GM23338 (cell line): ENCODE data around the gene TP73. TPM values are rescaled to one million over a fixed set of nuclear protein-coding genes. Genes with fewer than 3 reads are reported as not detected.

Experiments used
- ATAC-seq: fragments of 200-7000 bp; cut with Tn5 transposase; 3 replicates; pipeline ENCODE4 v1.9.1; 2020
- DNase-seq: peaks from one replicate; pipeline ENCODE4 v3.0.0-alpha.2; 2015; ENCODE audit warnings: low spot score
- H2AFZ ChIP-seq: fragments of 200-600 bp; sonication (generic); 2 replicates; pipeline ENCODE4 v1.8.0; 2016; ENCODE audit warnings: antibody characterized with exemption, mild to moderate bottlenecking, moderate library complexity
- H3F3A ChIP-seq: fragments of 200-600 bp; sonication (generic); replicated peaks from 2 replicates; pipeline ENCODE4 v1.8.0; 2017; ENCODE audit warnings: antibody characterized with exemption, mixed run types, low read depth
- H3K27ac ChIP-seq: fragments of 200-600 bp; sonication (generic); 2 replicates; pipeline ENCODE4 v1.6.1; 2016; ENCODE audit warnings: low read depth
- H3K27me3 ChIP-seq: fragments of 200-600 bp; sonication (generic); 2 replicates; pipeline ENCODE4 v1.8.0; 2016; ENCODE audit warnings: mild to moderate bottlenecking, mixed run types, moderate library complexity; ENCODE audit not compliant: insufficient read depth
- H3K36me3 ChIP-seq: fragments of 200-600 bp; sonication (generic); 2 replicates; pipeline ENCODE4 v1.8.0; 2016; ENCODE audit warnings: mild to moderate bottlenecking; ENCODE audit not compliant: insufficient read depth
- H3K4me1 ChIP-seq: fragments of 200-600 bp; sonication (generic); 2 replicates; pipeline ENCODE4 v1.8.0; 2016; ENCODE audit warnings: mild to moderate bottlenecking, moderate library complexity; ENCODE audit not compliant: insufficient read depth
- H3K4me2 ChIP-seq: fragments of 200-600 bp; sonication (generic); 2 replicates; pipeline ENCODE4 v1.7.1; 2017; ENCODE audit warnings: mixed run types
- H3K4me3 ChIP-seq: fragments of 200-600 bp; sonication (generic); 2 replicates; pipeline ENCODE4 v1.6.1; 2016; ENCODE audit warnings: mixed run types
- H3K79me2 ChIP-seq: fragments of 200-600 bp; sonication (generic); replicated peaks from 2 replicates; pipeline ENCODE4 v1.8.0; 2017; ENCODE audit warnings: mild to moderate bottlenecking; ENCODE audit not compliant: insufficient read depth
- H3K9me2 ChIP-seq: fragments of 200-600 bp; sonication (generic); 2 replicates; pipeline ENCODE4 v1.8.0; 2017; ENCODE audit not compliant: insufficient read depth
- H4K20me1 ChIP-seq: fragments of 200-600 bp; sonication (generic); replicated peaks from 2 replicates; pipeline ENCODE4 v1.8.0; 2017; ENCODE audit warnings: mild to moderate bottlenecking; ENCODE audit not compliant: insufficient read depth
- H3K27ac Mint-ChIP-seq: 2 replicates; pipeline ENCODE4 v1.8.0; 2020; ENCODE audit warnings: inconsistent platforms, mild to moderate bottlenecking, moderate library complexity, mixed read lengths
- H3K27me3 Mint-ChIP-seq: 3 replicates; pipeline ENCODE4 v1.8.0; 2022; ENCODE audit warnings: low read depth, mild to moderate bottlenecking, moderate library complexity, mixed read lengths, inconsistent platforms; ENCODE audit not compliant: insufficient read depth, poor library complexity
- H3K36me3 Mint-ChIP-seq: 3 replicates; pipeline ENCODE4 v1.8.0; 2021; ENCODE audit warnings: low read depth, mild to moderate bottlenecking, inconsistent platforms, moderate library complexity, mixed read lengths
- H3K4me1 Mint-ChIP-seq: 3 replicates; pipeline ENCODE4 v1.8.0; 2020; ENCODE audit warnings: mild to moderate bottlenecking, inconsistent platforms, mixed read lengths
- H3K4me3 Mint-ChIP-seq: 3 replicates; pipeline ENCODE4 v1.8.0; 2021; ENCODE audit warnings: moderate library complexity, mild to moderate bottlenecking, inconsistent platforms, mixed read lengths
- H3K9me3 Mint-ChIP-seq: 3 replicates; pipeline ENCODE4 v1.8.0; 2020; ENCODE audit warnings: moderate library complexity, mild to moderate bottlenecking, inconsistent platforms, mixed read lengths
- POLR2AphosphoS5 ChIP-seq: IDR thresholded peaks from 2 replicates; pipeline ENCODE4 v1.6.1; 2016; ENCODE audit warnings: antibody characterized with exemption, low read depth
- STAT1 ChIP-seq: IDR thresholded peaks from one replicate; pipeline ENCODE4 v1.6.1; 2016; ENCODE audit warnings: antibody characterized with exemption; ENCODE audit not compliant: unreplicated experiment
- ZNF114 ChIP-seq: fragments of 250-450 bp; sonication (Bioruptor Pico); IDR thresholded peaks from 2 replicates; pipeline ENCODE4 v1.5.0; 2020; ENCODE audit warnings: mild to moderate bottlenecking, moderate library complexity
- ZNF331 ChIP-seq: fragments of 250-450 bp; sonication (Bioruptor Pico); IDR thresholded peaks from 2 replicates; pipeline ENCODE4 v1.5.0; 2020; ENCODE audit warnings: low read depth, mild to moderate bottlenecking, moderate library complexity
- polyA plus RNA-seq: library from polyadenylated mRNA; unstranded; fragments of >200 nt; fragmentation: Nextera tagmentation; extraction: Ambion mirVana; gene quantifications from 2 replicates; pipeline ENCODE4 v1.2.1, GENCODE V29; 2016
- total RNA-seq: library from RNA; depleted of rRNA; stranded (reverse); fragments of >200 nt; shearing (Covaris generic); gene quantifications from 2 replicates; pipeline ENCODE4 v1.2.3, GENCODE V29; 2014
- TF ChIP-seq, protein P1 (sequence below), 2 experiments: fragments of 200-600 bp in 1 of 2; sonication (generic) in 1 of 2; conservative IDR thresholded peaks; 2 replicates each; pipeline versions ENCODE4 v1.5.1 to v1.6.1; 2016 to 2017; ENCODE audit warnings: antibody characterized with exemption in 2 of 2, low read depth in 2 of 2, mild to moderate bottlenecking in 2 of 2, moderate library complexity in 1 of 2
- TF ChIP-seq, protein P2 (sequence below): IDR thresholded peaks from 2 replicates; pipeline ENCODE4 v1.6.1; 2016; ENCODE audit warnings: antibody characterized with exemption
- TF ChIP-seq, protein P3 (sequence below): IDR thresholded peaks from one replicate; pipeline ENCODE4 v1.6.1; 2018; ENCODE audit warnings: antibody characterized with exemption; ENCODE audit not compliant: unreplicated experiment
- TF ChIP-seq, protein P4 (sequence below): fragments of 250-450 bp; sonication (Bioruptor Pico); IDR thresholded peaks from 2 replicates; pipeline ENCODE4 v1.5.0; 2020; ENCODE audit warnings: mild to moderate bottlenecking, moderate library complexity

Gene TP73
- total and polyA plus RNA-seq, 2 experiments from 2014 or later: 1.4 to 3.4 TPM

DNA sequence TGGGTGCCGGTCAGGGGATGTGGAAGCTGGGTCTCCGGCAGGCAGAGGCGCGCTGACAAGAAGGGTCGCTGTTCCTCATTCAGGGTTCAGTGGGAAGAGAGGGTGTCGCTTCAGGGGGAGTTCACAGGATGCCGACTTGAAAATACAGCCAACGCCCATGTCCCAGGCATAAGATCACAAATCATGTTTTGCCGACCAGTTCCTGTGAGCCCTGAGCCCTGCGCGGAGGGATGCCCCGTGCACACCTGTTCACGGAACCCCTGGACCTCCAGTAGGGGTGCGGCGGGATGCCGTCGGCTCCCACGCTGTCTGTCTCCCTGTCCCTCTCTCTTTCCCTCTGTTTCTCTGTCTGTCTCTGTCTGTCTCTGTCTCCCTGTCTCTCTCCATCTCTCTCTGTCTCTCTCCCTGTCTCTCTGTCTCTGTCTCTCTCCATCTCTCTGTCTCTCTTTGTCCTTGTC, 26.8 kb downstream of the TP73 start (continued):
- TF ChIP-seq ZNF331 (CRISPR knock-in tag): no peak
- TF ChIP-seq, protein P1, sequence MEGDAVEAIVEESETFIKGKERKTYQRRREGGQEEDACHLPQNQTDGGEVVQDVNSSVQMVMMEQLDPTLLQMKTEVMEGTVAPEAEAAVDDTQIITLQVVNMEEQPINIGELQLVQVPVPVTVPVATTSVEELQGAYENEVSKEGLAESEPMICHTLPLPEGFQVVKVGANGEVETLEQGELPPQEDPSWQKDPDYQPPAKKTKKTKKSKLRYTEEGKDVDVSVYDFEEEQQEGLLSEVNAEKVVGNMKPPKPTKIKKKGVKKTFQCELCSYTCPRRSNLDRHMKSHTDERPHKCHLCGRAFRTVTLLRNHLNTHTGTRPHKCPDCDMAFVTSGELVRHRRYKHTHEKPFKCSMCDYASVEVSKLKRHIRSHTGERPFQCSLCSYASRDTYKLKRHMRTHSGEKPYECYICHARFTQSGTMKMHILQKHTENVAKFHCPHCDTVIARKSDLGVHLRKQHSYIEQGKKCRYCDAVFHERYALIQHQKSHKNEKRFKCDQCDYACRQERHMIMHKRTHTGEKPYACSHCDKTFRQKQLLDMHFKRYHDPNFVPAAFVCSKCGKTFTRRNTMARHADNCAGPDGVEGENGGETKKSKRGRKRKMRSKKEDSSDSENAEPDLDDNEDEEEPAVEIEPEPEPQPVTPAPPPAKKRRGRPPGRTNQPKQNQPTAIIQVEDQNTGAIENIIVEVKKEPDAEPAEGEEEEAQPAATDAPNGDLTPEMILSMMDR (conservative IDR thresholded peaks at IDR 0.05; ENCODE audit: low read depth in 2 of 2): no peak
- TF ChIP-seq ZNF114: no peak
- TF ChIP-seq, protein P2, sequence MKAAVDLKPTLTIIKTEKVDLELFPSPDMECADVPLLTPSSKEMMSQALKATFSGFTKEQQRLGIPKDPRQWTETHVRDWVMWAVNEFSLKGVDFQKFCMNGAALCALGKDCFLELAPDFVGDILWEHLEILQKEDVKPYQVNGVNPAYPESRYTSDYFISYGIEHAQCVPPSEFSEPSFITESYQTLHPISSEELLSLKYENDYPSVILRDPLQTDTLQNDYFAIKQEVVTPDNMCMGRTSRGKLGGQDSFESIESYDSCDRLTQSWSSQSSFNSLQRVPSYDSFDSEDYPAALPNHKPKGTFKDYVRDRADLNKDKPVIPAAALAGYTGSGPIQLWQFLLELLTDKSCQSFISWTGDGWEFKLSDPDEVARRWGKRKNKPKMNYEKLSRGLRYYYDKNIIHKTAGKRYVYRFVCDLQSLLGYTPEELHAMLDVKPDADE: no peak
- no peak for TF ChIP-seq STAT1
- TF ChIP-seq, protein P3, sequence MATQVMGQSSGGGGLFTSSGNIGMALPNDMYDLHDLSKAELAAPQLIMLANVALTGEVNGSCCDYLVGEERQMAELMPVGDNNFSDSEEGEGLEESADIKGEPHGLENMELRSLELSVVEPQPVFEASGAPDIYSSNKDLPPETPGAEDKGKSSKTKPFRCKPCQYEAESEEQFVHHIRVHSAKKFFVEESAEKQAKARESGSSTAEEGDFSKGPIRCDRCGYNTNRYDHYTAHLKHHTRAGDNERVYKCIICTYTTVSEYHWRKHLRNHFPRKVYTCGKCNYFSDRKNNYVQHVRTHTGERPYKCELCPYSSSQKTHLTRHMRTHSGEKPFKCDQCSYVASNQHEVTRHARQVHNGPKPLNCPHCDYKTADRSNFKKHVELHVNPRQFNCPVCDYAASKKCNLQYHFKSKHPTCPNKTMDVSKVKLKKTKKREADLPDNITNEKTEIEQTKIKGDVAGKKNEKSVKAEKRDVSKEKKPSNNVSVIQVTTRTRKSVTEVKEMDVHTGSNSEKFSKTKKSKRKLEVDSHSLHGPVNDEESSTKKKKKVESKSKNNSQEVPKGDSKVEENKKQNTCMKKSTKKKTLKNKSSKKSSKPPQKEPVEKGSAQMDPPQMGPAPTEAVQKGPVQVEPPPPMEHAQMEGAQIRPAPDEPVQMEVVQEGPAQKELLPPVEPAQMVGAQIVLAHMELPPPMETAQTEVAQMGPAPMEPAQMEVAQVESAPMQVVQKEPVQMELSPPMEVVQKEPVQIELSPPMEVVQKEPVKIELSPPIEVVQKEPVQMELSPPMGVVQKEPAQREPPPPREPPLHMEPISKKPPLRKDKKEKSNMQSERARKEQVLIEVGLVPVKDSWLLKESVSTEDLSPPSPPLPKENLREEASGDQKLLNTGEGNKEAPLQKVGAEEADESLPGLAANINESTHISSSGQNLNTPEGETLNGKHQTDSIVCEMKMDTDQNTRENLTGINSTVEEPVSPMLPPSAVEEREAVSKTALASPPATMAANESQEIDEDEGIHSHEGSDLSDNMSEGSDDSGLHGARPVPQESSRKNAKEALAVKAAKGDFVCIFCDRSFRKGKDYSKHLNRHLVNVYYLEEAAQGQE: no peak

DNA sequence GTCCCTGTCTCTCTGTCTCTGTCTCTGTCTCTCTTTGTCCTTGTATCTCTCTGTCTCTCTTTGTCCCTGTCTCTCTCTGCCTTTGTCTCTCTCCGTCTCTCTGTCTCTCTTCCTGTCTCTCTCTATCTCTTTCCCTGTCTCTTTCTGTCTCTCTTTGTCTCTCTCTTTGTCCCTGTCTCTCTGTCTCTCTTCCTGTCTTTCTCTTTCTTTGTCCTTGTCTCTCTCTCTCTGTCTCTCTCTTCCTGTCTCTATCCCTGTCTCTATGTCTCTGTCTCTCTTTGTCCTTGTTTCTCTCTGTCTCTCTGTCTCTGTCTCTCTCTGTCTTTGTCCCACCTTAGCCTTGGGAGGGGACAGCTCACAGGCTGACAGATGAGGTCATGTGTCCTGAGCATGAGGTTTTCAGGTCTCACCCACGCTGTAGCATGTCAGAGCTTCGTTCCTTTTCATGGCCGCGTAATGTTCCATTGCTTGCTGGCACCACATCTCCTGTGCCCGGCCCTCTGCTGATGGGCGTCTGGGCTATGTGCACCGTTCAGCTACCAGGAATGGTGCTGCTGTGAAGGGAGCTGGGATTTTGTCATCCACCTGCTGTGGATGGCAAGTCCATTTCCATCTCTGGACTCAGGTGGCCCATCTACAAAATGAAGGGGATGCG, 27.6 kb downstream of the TP73 start:
- Mint-ChIP-seq H3K9me3 (no peaks in the 10 kb centered on the region; the same call in 1 of the 3 replicates), H3K27ac (no peak overlapping the region), H3K36me3 (no peaks in the 10 kb centered on the region; the same call in 2 of the 3 replicates), H3K27me3 (peaks cover 34% of the 10 kb centered on the region), H3K4me3 (no peak overlapping the region), H3K4me1 (peaks cover 16% of the 10 kb centered on the region)
- Histone ChIP-seq H3K27ac (no peak overlapping the region), H3K27me3 (no peaks in the 10 kb centered on the region), H3K4me3 (no peak overlapping the region), H3K9me2 (no peaks in the 10 kb centered on the region), H4K20me1 (no peaks in the 10 kb centered on the region), H3K4me2 (no peak overlapping the region), H3K36me3 (no peaks in the 10 kb centered on the region), H3K4me1 (peaks cover 6% of the 10 kb centered on the region), H3F3A (no peaks in the 10 kb centered on the region), H2AFZ (no peak overlapping the region), H3K79me2 (no peaks in the 10 kb centered on the region)
- DNase-seq (no peak), ATAC-seq (no peak)
- TF ChIP-seq STAT1 (no peak), POLR2AphosphoS5 (no peak), ZNF331 (CRISPR knock-in tag) (no peak)
- TF ChIP-seq, protein P4, sequence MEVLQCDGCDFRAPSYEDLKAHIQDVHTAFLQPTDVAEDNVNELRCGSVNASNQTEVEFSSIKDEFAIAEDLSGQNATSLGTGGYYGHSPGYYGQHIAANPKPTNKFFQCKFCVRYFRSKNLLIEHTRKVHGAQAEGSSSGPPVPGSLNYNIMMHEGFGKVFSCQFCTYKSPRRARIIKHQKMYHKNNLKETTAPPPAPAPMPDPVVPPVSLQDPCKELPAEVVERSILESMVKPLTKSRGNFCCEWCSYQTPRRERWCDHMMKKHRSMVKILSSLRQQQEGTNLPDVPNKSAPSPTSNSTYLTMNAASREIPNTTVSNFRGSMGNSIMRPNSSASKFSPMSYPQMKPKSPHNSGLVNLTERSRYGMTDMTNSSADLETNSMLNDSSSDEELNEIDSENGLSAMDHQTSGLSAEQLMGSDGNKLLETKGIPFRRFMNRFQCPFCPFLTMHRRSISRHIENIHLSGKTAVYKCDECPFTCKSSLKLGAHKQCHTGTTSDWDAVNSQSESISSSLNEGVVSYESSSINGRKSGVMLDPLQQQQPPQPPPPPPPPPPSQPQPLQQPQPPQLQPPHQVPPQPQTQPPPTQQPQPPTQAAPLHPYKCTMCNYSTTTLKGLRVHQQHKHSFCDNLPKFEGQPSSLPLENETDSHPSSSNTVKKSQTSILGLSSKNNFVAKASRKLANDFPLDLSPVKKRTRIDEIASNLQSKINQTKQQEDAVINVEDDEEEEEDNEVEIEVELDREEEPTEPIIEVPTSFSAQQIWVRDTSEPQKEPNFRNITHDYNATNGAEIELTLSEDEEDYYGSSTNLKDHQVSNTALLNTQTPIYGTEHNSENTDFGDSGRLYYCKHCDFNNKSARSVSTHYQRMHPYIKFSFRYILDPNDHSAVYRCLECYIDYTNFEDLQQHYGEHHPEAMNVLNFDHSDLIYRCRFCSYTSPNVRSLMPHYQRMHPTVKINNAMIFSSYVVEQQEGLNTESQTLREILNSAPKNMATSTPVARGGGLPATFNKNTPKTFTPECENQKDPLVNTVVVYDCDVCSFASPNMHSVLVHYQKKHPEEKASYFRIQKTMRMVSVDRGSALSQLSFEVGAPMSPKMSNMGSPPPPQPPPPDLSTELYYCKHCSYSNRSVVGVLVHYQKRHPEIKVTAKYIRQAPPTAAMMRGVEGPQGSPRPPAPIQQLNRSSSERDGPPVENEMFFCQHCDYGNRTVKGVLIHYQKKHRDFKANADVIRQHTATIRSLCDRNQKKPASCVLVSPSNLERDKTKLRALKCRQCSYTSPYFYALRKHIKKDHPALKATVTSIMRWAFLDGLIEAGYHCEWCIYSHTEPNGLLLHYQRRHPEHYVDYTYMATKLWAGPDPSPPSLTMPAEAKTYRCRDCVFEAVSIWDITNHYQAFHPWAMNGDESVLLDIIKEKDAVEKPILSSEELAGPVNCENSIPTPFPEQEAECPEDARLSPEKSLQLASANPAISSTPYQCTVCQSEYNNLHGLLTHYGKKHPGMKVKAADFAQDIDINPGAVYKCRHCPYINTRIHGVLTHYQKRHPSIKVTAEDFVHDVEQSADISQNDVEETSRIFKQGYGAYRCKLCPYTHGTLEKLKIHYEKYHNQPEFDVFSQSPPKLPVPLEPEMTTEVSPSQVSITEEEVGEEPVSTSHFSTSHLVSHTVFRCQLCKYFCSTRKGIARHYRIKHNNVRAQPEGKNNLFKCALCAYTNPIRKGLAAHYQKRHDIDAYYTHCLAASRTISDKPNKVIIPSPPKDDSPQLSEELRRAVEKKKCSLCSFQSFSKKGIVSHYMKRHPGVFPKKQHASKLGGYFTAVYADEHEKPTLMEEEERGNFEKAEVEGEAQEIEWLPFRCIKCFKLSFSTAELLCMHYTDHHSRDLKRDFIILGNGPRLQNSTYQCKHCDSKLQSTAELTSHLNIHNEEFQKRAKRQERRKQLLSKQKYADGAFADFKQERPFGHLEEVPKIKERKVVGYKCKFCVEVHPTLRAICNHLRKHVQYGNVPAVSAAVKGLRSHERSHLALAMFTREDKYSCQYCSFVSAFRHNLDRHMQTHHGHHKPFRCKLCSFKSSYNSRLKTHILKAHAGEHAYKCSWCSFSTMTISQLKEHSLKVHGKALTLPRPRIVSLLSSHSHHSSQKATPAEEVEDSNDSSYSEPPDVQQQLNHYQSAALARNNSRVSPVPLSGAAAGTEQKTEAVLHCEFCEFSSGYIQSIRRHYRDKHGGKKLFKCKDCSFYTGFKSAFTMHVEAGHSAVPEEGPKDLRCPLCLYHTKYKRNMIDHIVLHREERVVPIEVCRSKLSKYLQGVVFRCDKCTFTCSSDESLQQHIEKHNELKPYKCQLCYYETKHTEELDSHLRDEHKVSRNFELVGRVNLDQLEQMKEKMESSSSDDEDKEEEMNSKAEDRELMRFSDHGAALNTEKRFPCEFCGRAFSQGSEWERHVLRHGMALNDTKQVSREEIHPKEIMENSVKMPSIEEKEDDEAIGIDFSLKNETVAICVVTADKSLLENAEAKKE (CRISPR knock-in tag): no peak
- TF ChIP-seq, protein P1 (conservative IDR thresholded peaks at IDR 0.05; ENCODE audit: low read depth in 2 of 2): no peak
